Loucy (cell line): Measurements from ENCODE around the gene AKTIP.

Experiments used
- H2AFZ ChIP-seq: fragments of 200-600 bp; sonication (generic); 2 replicates; pipeline ENCODE4 v1.6.0; 2016; ENCODE audit warnings: antibody characterized with exemption, mild to moderate bottlenecking, low read length, moderate library complexity
- H3F3A ChIP-seq: fragments of 200-600 bp; 2 replicates; pipeline ENCODE4 v1.6.0; 2016; ENCODE audit warnings: antibody characterized with exemption, low read depth, mild to moderate bottlenecking
- H3K27me3 ChIP-seq: fragments of 200-600 bp; sonication (generic); 2 replicates; pipeline ENCODE4 v1.6.1; 2014; ENCODE audit warnings: low read length, mild to moderate bottlenecking; ENCODE audit not compliant: insufficient read depth, poor library complexity, severe bottlenecking
- H3K36me3 ChIP-seq: fragments of 200-600 bp; sonication (generic); 2 replicates; pipeline ENCODE4 v1.6.1; 2016; ENCODE audit warnings: low read length; ENCODE audit not compliant: insufficient read depth
- H3K4me1 ChIP-seq: fragments of 200-600 bp; sonication (generic); 2 replicates; pipeline ENCODE4 v1.5.1; 2014; ENCODE audit warnings: low read length, mild to moderate bottlenecking; ENCODE audit not compliant: insufficient read depth, poor library complexity, severe bottlenecking
- H3K4me2 ChIP-seq: fragments of 200-600 bp; sonication (generic); 2 replicates; pipeline ENCODE4 v1.6.0; 2014; ENCODE audit warnings: antibody characterized with exemption, low read length, low read depth, mild to moderate bottlenecking; ENCODE audit not compliant: poor library complexity, severe bottlenecking
- H3K4me3 ChIP-seq: fragments of 200-600 bp; sonication (generic); 2 replicates; pipeline ENCODE4 v1.5.1; 2014; ENCODE audit warnings: low read length, mild to moderate bottlenecking, mixed read lengths; ENCODE audit not compliant: poor library complexity, severe bottlenecking
- H3K79me2 ChIP-seq: fragments of 200-600 bp; sonication (generic); 2 replicates; pipeline ENCODE4 v1.6.1; 2014; ENCODE audit warnings: low read length; ENCODE audit not compliant: insufficient read depth
- H3K9ac ChIP-seq: fragments of 200-600 bp; sonication (generic); 2 replicates; pipeline ENCODE4 v1.6.0; 2014; ENCODE audit warnings: mild to moderate bottlenecking, low read depth, low read length, moderate library complexity; ENCODE audit not compliant: poor library complexity, severe bottlenecking
- H3K9me2 ChIP-seq: fragments of 200-600 bp; sonication (generic); replicated peaks from 2 replicates; pipeline ENCODE4 v1.6.1; 2016; ENCODE audit warnings: low read depth, low read length, mixed read lengths
- H3K9me3 ChIP-seq: fragments of 200-600 bp; sonication (generic); 2 replicates; pipeline ENCODE4 v1.6.1; 2014; ENCODE audit warnings: mild to moderate bottlenecking, antibody characterized with exemption, low read length, low read depth; ENCODE audit not compliant: insufficient read depth
- H4K20me1 ChIP-seq: fragments of 200-600 bp; sonication (generic); 2 replicates; pipeline ENCODE4 v1.6.0; 2014; ENCODE audit warnings: antibody characterized with exemption, low read length, mild to moderate bottlenecking; ENCODE audit not compliant: insufficient read depth, poor library complexity, severe bottlenecking
- EZH2phosphoT487 ChIP-seq: fragments of 200-600 bp; IDR thresholded peaks from 2 replicates; pipeline ENCODE4 v1.6.1; 2018; ENCODE audit warnings: antibody characterized with exemption, mild to moderate bottlenecking, moderate library complexity, borderline replicate concordance
- TF ChIP-seq, protein P1 (sequence below): fragments of 200-600 bp; sonication (generic); conservative IDR thresholded peaks from 2 replicates; pipeline ENCODE4 v1.5.1; 2014; ENCODE audit warnings: mild to moderate bottlenecking, antibody characterized with exemption, low read length

The AKTIP gene

DNA sequence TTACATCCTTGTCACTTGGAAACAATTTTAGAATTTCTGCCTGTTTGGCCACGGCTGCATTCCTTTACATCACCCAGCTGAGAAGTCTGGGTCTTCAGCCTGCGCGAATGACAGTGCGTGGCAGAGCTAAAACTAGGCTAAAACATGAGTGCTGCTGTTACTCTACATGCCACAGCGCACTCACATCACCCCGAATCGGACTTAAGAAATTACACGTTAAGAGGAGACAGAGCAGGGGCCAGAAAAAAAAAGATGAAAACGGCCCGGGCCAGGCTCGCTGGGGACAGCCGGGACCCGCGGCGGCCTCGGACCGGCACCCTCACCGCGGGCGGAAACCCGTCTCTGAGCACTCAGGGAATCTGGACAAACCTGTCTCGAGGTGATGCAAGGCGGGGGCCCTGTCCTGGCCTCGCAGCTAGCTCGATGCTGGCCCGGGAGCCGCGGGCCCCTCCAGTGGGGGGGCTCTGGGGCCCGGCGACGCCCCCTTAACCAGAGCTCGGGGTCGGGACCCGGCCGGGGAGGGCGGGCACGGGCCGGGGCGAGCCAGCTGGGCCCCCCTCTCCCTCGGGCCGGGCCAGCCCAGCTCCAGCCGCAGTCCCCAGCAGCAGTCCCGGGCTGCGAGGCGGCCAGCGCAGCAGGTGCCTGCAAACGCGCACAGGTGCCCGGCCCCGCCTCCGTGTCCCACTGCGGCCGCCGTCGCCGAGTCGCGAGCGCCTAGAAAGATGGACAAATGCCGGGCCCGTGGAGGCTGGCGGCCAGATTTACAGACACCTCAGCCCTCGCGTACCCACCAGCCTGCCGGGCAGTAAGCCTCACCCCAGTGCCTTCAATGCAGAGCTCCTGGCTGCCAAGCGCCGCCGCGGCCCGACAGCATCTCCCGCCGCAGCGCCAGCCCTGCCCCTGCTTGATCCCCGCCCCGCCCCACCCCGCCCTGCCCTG, at the start of gene AKTIP:
AKTIP (minus strand) TSS at position 879 of the 939 bp plus-strand sequence. CDS start 2,950 bp downstream, outside the sequence.
- peak within 1 kb of the TSS; percentile 83 for H3K4me3 ChIP-seq

DNA sequence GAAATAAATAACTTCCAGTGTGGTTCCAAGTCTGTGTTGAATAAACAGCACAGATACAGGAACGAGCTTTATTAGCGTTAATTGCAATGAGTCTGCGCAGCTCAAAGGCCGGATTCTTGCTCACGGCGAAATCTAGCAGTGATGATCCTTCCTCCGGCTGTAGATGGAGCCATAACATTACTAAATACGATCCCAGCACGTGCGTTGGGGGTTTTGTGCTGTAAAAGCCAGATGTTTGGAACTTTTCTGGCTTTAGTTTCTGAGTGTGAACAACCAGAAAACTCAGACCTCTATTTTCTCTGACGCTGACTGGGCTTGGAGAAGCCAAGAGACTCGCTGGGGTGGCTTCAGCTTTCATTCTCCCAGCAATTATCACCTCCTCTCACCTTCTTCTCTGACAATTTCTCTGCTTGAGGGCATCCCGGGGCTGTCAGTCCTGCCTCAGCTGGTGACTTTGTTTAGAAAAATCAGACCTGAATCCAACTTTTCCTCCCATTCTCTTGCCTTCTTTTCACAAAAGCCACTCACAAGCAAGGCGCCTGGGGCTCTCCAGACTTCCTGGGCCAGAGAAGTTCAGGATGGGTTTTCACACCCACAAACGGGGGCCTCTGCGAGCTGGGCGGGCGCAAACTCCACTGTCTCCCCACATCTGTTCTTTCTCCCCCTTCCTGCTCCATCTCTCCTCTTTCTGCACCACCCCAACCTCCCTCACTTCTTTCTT, 47.1 kb upstream of the AKTIP start:
- Histone ChIP-seq H3F3A (no peaks in the 10 kb centered on the region), H3K36me3 (no peaks in the 10 kb centered on the region), H3K9ac (peak overlapping the region; percentile 4), H3K79me2 (no peaks in the 10 kb centered on the region), H3K9me3 (no peaks in the 10 kb centered on the region), H3K4me3 (no peak overlapping the region), H4K20me1 (no peaks in the 10 kb centered on the region), H3K27me3 (no peaks in the 10 kb centered on the region), H3K4me1 (peaks cover 18% of the 10 kb centered on the region), H3K9me2 (no peaks in the 10 kb centered on the region), H2AFZ (peak overlapping the region; percentile 74), H3K4me2 (peak overlapping the region; percentile 38)
- no peak for TF ChIP-seq EZH2phosphoT487
- TF ChIP-seq, protein P1, sequence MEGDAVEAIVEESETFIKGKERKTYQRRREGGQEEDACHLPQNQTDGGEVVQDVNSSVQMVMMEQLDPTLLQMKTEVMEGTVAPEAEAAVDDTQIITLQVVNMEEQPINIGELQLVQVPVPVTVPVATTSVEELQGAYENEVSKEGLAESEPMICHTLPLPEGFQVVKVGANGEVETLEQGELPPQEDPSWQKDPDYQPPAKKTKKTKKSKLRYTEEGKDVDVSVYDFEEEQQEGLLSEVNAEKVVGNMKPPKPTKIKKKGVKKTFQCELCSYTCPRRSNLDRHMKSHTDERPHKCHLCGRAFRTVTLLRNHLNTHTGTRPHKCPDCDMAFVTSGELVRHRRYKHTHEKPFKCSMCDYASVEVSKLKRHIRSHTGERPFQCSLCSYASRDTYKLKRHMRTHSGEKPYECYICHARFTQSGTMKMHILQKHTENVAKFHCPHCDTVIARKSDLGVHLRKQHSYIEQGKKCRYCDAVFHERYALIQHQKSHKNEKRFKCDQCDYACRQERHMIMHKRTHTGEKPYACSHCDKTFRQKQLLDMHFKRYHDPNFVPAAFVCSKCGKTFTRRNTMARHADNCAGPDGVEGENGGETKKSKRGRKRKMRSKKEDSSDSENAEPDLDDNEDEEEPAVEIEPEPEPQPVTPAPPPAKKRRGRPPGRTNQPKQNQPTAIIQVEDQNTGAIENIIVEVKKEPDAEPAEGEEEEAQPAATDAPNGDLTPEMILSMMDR, result peak; percentile 94

More for the DNA sequence above, at the start of gene AKTIP:
- H3K9me3 ChIP-seq, result no peaks in the 10 kb centered on the region
- peaks cover 5% of the 10 kb centered on the region; the same call in 1 of the 2 replicates for H3K79me2 ChIP-seq
- H3K4me2 ChIP-seq, result peak within 1 kb of the TSS; percentile 85
- H3K36me3 ChIP-seq, result no peaks in the 10 kb centered on the region
- peaks cover 19% of the 10 kb centered on the region for H3K4me1 ChIP-seq
- peak within 1 kb of the TSS; percentile 73 for H3K9ac ChIP-seq
- H3F3A ChIP-seq, result no peaks in the 10 kb centered on the region
- no peaks in the 10 kb centered on the region for H3K9me2 ChIP-seq
- H3K27me3 ChIP-seq, result no peaks in the 10 kb centered on the region
- peaks cover 3% of the 10 kb centered on the region for H4K20me1 ChIP-seq
- no peak for TF ChIP-seq EZH2phosphoT487
- TF ChIP-seq, protein P1, result no peak
- peak within 1 kb of the TSS; percentile 87 for H2AFZ ChIP-seq

DNA sequence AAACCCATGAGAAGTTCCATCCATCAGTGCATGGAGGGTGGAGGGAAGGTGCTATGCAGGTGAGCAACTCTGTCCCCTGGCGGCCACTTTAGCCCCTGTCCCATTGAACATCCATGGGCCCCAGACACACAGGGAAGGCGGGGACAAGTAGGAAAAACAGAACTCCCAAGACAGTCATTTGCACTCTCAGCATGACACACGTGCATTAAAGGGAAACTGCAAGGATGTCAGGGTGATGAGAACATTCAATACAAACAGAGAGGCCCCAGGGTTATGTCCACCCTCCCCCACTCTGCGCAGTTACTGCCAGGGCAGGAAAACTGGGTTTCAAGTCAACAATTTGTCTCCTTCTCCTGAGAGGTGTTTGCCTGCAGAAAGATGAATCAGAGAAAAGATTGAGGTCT, 44.0 kb upstream of the AKTIP start:
- Histone ChIP-seq H3K9ac (no peak overlapping the region), H3K4me1 (peaks cover 27% of the 10 kb centered on the region), H3K4me3 (no peak overlapping the region), H3K4me2 (no peak overlapping the region), H2AFZ (no peak overlapping the region), H3F3A (no peaks in the 10 kb centered on the region), H3K9me2 (no peaks in the 10 kb centered on the region), H3K36me3 (no peaks in the 10 kb centered on the region), H3K9me3 (no peaks in the 10 kb centered on the region), H4K20me1 (no peaks in the 10 kb centered on the region), H3K79me2 (no peaks in the 10 kb centered on the region), H3K27me3 (no peaks in the 10 kb centered on the region)
- TF ChIP-seq, protein P1, result peak; percentile 57
- TF ChIP-seq EZH2phosphoT487, result no peak
